Colon (tissue), 2 donors: ENCODE measurements around the gene FMNL2.

ENCODE experiments used
- FAIRE-seq: peaks from 2 replicates; lab custom pipeline; 2012; peaks lifted over from hg19 to GRCh38; lab: Jason Lieb, UNC
- donor health status: control.
- donor health status: control.

FMNL2 gene

GRCh38 chr2:152339556-152340286 is 4.7 kb downstream of the FMNL2 start:
- FAIRE-seq: no peak

- no peak for FAIRE-seq
These were observed 7.5 kb downstream of the FMNL2 start for GRCh38 chr2:152342259-152343046.

GRCh38 chr2:152343426-152343825 is 8.5 kb downstream of the FMNL2 start:
- no peak for FAIRE-seq

GRCh38 chr2:152344579-152345195 is 9.7 kb downstream of the FMNL2 start:
- FAIRE-seq: no peak

- no peak for FAIRE-seq
These were observed 12.1 kb downstream of the FMNL2 start for GRCh38 chr2:152347076-152347475.

GRCh38 chr2:152348388-152348787 is 13.4 kb downstream of the FMNL2 start:
- FAIRE-seq: no peak

GRCh38 chr2:152349416-152349815 is 14.4 kb downstream of the FMNL2 start:
- FAIRE-seq: no peak

- FAIRE-seq: no peak
These were observed 15.2 kb downstream of the FMNL2 start for GRCh38 chr2:152350155-152350679.

GRCh38 chr2:152352616-152353015 is 17.6 kb downstream of the FMNL2 start:
- no peak for FAIRE-seq

- no peak for FAIRE-seq
These were observed 18.4 kb downstream of the FMNL2 start for GRCh38 chr2:152353364-152353763.

- FAIRE-seq: no peak
These were observed 19.2 kb downstream of the FMNL2 start for GRCh38 chr2:152354069-152354755.

- no peak for FAIRE-seq
These were observed 19.9 kb downstream of the FMNL2 start for GRCh38 chr2:152354909-152355308.

- FAIRE-seq: no peak
These were observed 20.4 kb downstream of the FMNL2 start for GRCh38 chr2:152355409-152355831.

- no peak for FAIRE-seq
These were observed 24.8 kb downstream of the FMNL2 start for GRCh38 chr2:152359573-152360363.

- FAIRE-seq: no peak
These were observed 29.0 kb downstream of the FMNL2 start for GRCh38 chr2:152363936-152364335.

- no peak for FAIRE-seq
These were observed 32.8 kb downstream of the FMNL2 start for GRCh38 chr2:152367547-152368390.

GRCh38 chr2:152369176-152369860 is 34.3 kb downstream of the FMNL2 start:
- FAIRE-seq: no peak

- no peak for FAIRE-seq
These were observed 35.8 kb downstream of the FMNL2 start for GRCh38 chr2:152370783-152371182.

GRCh38 chr2:152372438-152372984 is 37.5 kb downstream of the FMNL2 start:
- no peak for FAIRE-seq

GRCh38 chr2:152375174-152375573 is 40.2 kb downstream of the FMNL2 start:
- FAIRE-seq: no peak
